A673 (cell line): ENCODE measurements around the gene ABCA9. TPM values are rescaled to one million over a fixed set of nuclear protein-coding genes. Genes with fewer than 3 reads are reported as not detected.

Source experiments
- BruUV-seq: library from RNA; stranded (reverse); fragments of 400-500 nt; replicated peaks from 2 replicates; lab custom pipeline; 2021; lab: Mats Ljungman, UMichigan
- CTCF ChIA-PET: fragments of 300-600 bp; sonication (Branson Sonifier 250); formaldehyde crosslinking; loops from one replicate; lab custom pipeline; 2022; ENCODE audit warnings: antibody characterized with exemption; lab: Charles Lee
- POLR2A ChIA-PET: fragments of 300-600 bp; sonication (Branson Sonifier 250); formaldehyde crosslinking; loops from one replicate; lab custom pipeline; 2022; ENCODE audit warnings: antibody characterized with exemption; ENCODE audit not compliant: low non-redundant PET; lab: Charles Lee
- DNase-seq: peaks from one replicate; pipeline ENCODE4 v3.0.0-alpha.2; 2015; ENCODE audit warnings: low spot score
- H3K27ac ChIP-seq: fragments of 200-600 bp; sonication (generic); 2 replicates; pipeline ENCODE4 v1.5.1; 2016; ENCODE audit warnings: mixed run types, low read depth, mild to moderate bottlenecking, mixed read lengths, antibody characterized with exemption, low read length; ENCODE audit not compliant: poor library complexity, severe bottlenecking
- H3K27me3 ChIP-seq: fragments of 200-600 bp; sonication (generic); replicated peaks from 2 replicates; pipeline ENCODE4 v1.6.1; 2017; ENCODE audit warnings: mixed run types, low read depth, mild to moderate bottlenecking, mixed read lengths, antibody characterized with exemption, low read length; ENCODE audit not compliant: insufficient read depth, poor library complexity
- H3K36me3 ChIP-seq: fragments of 200-600 bp; sonication (generic); 2 replicates; pipeline ENCODE4 v1.6.1; 2016; ENCODE audit warnings: mixed run types, mild to moderate bottlenecking, mixed read lengths, antibody characterized with exemption, low read length; ENCODE audit not compliant: insufficient read depth, poor library complexity, severe bottlenecking
- H3K4me1 ChIP-seq: fragments of 200-600 bp; sonication (generic); 2 replicates; pipeline ENCODE4 v1.6.1; 2017; ENCODE audit warnings: mixed run types, mild to moderate bottlenecking, mixed read lengths, antibody characterized with exemption, low read length; ENCODE audit not compliant: insufficient read depth, poor library complexity, severe bottlenecking
- H3K4me3 ChIP-seq: fragments of 200-600 bp; sonication (generic); 2 replicates; pipeline ENCODE4 v1.5.1; 2016; ENCODE audit warnings: low read depth, mixed run types, mild to moderate bottlenecking, mixed read lengths, low read length; ENCODE audit not compliant: poor library complexity, severe bottlenecking
- H3K9me3 ChIP-seq: fragments of 200-600 bp; sonication (generic); 2 replicates; pipeline ENCODE4 v1.6.1; 2016; ENCODE audit warnings: mixed run types, low read depth, mild to moderate bottlenecking, mixed read lengths, antibody characterized with exemption, low read length; ENCODE audit not compliant: poor library complexity, severe bottlenecking
- EZH2 ChIP-seq: fragments of 200-600 bp; sonication (generic); IDR thresholded peaks from 2 replicates; pipeline ENCODE4 v1.6.1; 2017; ENCODE audit warnings: borderline replicate concordance, low read depth, mild to moderate bottlenecking, mixed read lengths, antibody characterized with exemption, low read length; ENCODE audit not compliant: poor library complexity, severe bottlenecking
- intact Hi-C: fragments of 100-400 bp; cut with micrococcal nuclease; formaldehyde crosslinking; loops from one replicate; pipeline ENCODE4 v1.10.0; 2022; ENCODE audit not compliant: unreplicated experiment
- total RNA-seq: library from RNA; stranded (reverse); gene quantifications from 2 replicates; pipeline ENCODE4 v1.2.3, GENCODE V29; 2021
- TF ChIP-seq, protein P1 (sequence below): fragments of 300-800, 200-600 bp; sonication (generic); conservative IDR thresholded peaks from 2 replicates; pipeline ENCODE4 v1.5.1; 2017; ENCODE audit warnings: low read depth, mild to moderate bottlenecking, antibody characterized with exemption, low read length, moderate library complexity, mixed read lengths

ABCA9 gene
- total RNA-seq, 1 experiment from 2014 or later: 1.4 TPM

DNA sequence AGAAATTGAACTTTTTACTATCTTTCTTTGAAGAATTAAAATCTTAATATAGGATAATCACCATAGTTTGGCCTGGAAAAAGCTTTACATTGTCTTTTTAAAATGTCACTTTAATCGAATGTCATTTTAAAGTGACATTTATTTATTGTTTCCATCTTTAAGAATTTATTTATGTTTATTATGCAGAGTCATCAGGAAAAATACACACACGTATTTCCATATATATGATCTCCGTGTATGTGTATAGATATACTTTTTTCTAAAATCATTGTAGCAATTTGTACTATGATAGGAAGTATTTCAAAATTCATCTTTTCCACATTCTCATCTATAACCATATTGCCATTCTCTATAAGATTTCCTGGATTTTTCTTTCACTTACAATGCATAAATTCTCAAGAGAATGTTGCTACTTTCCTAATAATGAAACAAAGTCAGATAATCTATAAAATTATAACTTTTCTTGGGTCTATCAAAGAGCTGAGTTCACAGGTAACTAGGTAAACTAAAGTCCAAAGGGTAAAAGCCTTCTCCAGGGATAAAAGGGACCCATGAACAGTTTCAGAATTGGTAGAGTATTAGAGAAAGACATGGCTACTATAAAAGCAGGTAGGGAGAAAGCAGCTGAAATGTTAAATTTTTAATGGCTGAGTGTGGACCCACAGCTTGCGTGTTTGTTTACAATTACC is 117.5 kb downstream of the ABCA9 start:
- BruUV-seq: no TSS peak
- intact Hi-C loops: no loop called here
- Histone ChIP-seq H3K4me3 (no peak overlapping the region), H3K36me3 (no peaks in the 10 kb centered on the region), H3K4me1 (no peaks in the 10 kb centered on the region), H3K27me3 (no peaks in the 10 kb centered on the region), H3K27ac (no peak overlapping the region), H3K9me3 (no peaks in the 10 kb centered on the region)
- POLR2A ChIA-PET: no interaction called here
- no peak for DNase-seq
- CTCF ChIA-PET: no interaction called here
- TF ChIP-seq, protein P1, sequence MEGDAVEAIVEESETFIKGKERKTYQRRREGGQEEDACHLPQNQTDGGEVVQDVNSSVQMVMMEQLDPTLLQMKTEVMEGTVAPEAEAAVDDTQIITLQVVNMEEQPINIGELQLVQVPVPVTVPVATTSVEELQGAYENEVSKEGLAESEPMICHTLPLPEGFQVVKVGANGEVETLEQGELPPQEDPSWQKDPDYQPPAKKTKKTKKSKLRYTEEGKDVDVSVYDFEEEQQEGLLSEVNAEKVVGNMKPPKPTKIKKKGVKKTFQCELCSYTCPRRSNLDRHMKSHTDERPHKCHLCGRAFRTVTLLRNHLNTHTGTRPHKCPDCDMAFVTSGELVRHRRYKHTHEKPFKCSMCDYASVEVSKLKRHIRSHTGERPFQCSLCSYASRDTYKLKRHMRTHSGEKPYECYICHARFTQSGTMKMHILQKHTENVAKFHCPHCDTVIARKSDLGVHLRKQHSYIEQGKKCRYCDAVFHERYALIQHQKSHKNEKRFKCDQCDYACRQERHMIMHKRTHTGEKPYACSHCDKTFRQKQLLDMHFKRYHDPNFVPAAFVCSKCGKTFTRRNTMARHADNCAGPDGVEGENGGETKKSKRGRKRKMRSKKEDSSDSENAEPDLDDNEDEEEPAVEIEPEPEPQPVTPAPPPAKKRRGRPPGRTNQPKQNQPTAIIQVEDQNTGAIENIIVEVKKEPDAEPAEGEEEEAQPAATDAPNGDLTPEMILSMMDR: no peak

DNA sequence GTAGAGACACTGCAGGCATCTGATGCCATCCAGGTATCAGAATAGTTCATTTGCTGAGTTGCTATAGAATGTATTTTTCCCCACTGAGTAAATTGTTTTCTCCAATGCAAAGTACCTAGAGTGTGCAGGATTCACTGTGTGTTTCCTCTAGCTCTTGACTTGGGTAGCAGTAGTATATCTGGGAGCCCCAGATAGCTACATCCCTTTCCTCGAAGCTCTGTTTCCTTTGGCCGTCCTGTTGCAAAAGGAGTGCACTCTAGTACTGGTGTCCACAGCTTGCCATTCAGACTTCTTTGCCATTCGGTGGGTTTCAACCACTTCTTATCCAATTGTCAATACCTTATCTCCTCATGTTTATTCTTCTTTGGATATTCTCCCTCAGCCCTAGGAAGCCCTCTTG is 118.3 kb downstream of the ABCA9 start:
- no peaks in the 10 kb centered on the region for H3K27me3 ChIP-seq
- no peaks in the 10 kb centered on the region for H3K36me3 ChIP-seq
- no peaks in the 10 kb centered on the region for H3K4me1 ChIP-seq
- ChIA-PET CTCF (no interaction called here), POLR2A (no interaction called here)
- H3K27ac ChIP-seq: no peak overlapping the region
- no peak for DNase-seq
- no peak overlapping the region for H3K4me3 ChIP-seq
- TF ChIP-seq, protein P1: no peak
- no peak for TF ChIP-seq EZH2
- no peaks in the 10 kb centered on the region for H3K9me3 ChIP-seq
- no TSS peak for BruUV-seq
- intact Hi-C loops: no loop called here

DNA sequence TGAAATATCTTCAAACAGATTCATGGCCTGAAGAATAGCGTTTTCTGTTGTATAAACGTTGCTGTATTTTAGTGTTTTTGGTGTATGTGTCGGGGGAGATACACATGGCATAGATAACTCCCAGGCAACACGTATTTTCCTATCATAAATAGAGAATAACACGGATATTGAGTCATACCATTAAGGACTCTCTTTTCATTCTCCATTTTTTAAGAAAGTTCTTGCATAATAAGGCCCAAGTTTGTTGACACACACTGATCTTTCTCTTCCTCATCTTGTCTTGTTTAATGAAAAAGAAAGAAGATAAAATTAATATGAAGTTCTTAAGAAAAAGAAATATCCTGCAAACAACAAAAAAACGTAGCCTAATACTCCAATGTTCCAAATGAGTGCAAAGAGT is 119.0 kb downstream of the ABCA9 start:
- H3K4me3 ChIP-seq: no peak overlapping the region
- H3K4me1 ChIP-seq: no peaks in the 10 kb centered on the region
- TF ChIP-seq, protein P1: no peak
- TF ChIP-seq EZH2: no peak
- no peaks in the 10 kb centered on the region for H3K9me3 ChIP-seq
- no peaks in the 10 kb centered on the region for H3K27me3 ChIP-seq
- intact Hi-C loops: no loop called here
- ChIA-PET POLR2A (no interaction called here), CTCF (no interaction called here)
- BruUV-seq: no TSS peak
- H3K27ac ChIP-seq: no peak overlapping the region
- H3K36me3 ChIP-seq: no peaks in the 10 kb centered on the region
- no peak for DNase-seq
